ENCODE measurements around the gene PID1.

DNA sequence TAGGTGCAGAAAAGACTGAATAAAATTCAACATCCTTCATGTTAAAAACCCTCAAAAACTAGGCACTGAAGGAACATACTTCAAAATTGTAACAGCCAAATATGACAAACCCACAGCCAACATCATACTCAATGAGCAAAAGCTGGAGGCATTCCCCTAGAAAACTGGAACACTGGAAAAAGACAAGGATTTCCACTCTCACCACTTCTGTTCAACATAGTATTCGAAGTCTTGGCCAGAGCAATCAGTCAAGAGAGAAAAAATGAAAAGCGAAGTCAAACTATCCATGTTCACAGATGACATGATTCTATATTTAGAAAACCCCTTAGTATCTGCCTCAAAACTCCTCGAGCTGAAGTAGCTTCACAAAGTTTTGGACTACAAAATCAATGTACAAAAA, 282.3 kb downstream of the PID1 start:
- TF ChIP-seq, protein P1, sequence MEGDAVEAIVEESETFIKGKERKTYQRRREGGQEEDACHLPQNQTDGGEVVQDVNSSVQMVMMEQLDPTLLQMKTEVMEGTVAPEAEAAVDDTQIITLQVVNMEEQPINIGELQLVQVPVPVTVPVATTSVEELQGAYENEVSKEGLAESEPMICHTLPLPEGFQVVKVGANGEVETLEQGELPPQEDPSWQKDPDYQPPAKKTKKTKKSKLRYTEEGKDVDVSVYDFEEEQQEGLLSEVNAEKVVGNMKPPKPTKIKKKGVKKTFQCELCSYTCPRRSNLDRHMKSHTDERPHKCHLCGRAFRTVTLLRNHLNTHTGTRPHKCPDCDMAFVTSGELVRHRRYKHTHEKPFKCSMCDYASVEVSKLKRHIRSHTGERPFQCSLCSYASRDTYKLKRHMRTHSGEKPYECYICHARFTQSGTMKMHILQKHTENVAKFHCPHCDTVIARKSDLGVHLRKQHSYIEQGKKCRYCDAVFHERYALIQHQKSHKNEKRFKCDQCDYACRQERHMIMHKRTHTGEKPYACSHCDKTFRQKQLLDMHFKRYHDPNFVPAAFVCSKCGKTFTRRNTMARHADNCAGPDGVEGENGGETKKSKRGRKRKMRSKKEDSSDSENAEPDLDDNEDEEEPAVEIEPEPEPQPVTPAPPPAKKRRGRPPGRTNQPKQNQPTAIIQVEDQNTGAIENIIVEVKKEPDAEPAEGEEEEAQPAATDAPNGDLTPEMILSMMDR (conservative IDR thresholded peaks at IDR 0.05) = no peak
- TF ChIP-seq EZH2 (IDR thresholded peaks at IDR 0.05; ENCODE audit: low read depth) = no peak

All from PC-9 (cell line).